OCI-LY3 (cell line): Measurements from ENCODE around the gene EIF4G2.

Source experiments
- EZH2phosphoT487 ChIP-seq: fragments of 200-600 bp; shearing (Covaris generic); IDR thresholded peaks from 2 replicates; pipeline ENCODE4 v1.6.1; 2018; ENCODE audit warnings: antibody characterized with exemption, mixed run types, low read depth
- TF ChIP-seq, protein P1 (sequence below): fragments of 200-600, 300-600 bp; sonication (generic); IDR thresholded peaks from 2 replicates; pipeline ENCODE4 v1.5.1; 2014; ENCODE audit warnings: antibody characterized with exemption, low read length, low read depth

DNA sequence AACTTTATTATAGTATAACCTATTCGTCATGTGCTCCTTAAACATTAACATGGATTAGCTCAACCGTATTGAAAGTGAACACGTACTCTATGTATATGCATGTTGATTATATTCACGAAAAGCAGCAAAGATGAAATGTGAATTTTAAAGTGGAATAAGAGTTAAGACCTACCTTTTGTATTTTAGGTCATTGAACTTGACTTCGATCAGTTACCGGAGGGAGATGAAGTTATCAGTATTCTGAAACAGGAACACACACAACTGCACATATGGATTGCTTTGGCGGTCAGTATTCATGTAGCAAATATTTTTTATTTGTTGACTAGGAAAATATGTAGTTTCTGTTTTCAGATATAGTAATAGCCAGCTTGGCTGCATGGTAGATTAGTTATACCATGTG lies 56.2 kb downstream of the EIF4G2 start:
- no peak for TF ChIP-seq EZH2phosphoT487
- TF ChIP-seq, protein P1, sequence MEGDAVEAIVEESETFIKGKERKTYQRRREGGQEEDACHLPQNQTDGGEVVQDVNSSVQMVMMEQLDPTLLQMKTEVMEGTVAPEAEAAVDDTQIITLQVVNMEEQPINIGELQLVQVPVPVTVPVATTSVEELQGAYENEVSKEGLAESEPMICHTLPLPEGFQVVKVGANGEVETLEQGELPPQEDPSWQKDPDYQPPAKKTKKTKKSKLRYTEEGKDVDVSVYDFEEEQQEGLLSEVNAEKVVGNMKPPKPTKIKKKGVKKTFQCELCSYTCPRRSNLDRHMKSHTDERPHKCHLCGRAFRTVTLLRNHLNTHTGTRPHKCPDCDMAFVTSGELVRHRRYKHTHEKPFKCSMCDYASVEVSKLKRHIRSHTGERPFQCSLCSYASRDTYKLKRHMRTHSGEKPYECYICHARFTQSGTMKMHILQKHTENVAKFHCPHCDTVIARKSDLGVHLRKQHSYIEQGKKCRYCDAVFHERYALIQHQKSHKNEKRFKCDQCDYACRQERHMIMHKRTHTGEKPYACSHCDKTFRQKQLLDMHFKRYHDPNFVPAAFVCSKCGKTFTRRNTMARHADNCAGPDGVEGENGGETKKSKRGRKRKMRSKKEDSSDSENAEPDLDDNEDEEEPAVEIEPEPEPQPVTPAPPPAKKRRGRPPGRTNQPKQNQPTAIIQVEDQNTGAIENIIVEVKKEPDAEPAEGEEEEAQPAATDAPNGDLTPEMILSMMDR, result no peak
